ENCODE measurements around the gene SLC38A10.

The SLC38A10 gene

GRCh38 chr17:81325714-81326358 lies 30.7 kb upstream of the SLC38A10 start:
- H2BK5ac ChIP-seq (ENCODE audit: low read depth, low read length, poor library complexity, severe bottlenecking): no peak overlapping the region
- H3K4me2 ChIP-seq (ENCODE audit: low read length, poor library complexity, severe bottlenecking): no peak overlapping the region
- H3K4me3 ChIP-seq (ENCODE audit: insufficient read depth in 1 of 2, low read depth in 1 of 2, low read length in 2 of 2): no peak overlapping the region
- H3K4ac ChIP-seq (ENCODE audit: low read depth in 1 of 2, low read length in 2 of 2): no peak overlapping the region
- no peak overlapping the region for H2BK15ac ChIP-seq (ENCODE audit: low read depth, poor library complexity, severe bottlenecking)
- no peak overlapping the region for H3K18ac ChIP-seq (ENCODE audit: low read depth in 1 of 2, low read length in 2 of 2)
- H3K27me3 ChIP-seq (ENCODE audit: control insufficient read depth in 1 of 2, insufficient read depth in 1 of 2, low read length in 2 of 2): peaks cover 4 to 26% of the 10 kb centered on the region in 2 experiments
- peak overlapping the region in 1 of 2 experiments; percentile 15 for H2BK12ac ChIP-seq (ENCODE audit: low read length in 2 of 2)
- WGBS: 81% methylated on average over 13 of the region's 14 CpGs
- DNase-seq: no peak
- H3K9ac ChIP-seq (ENCODE audit: low read length): no peak overlapping the region
- H3K4me1 ChIP-seq (ENCODE audit: control insufficient read depth, insufficient read depth, low read depth, low read length): peaks cover 31% of the 10 kb centered on the region
- no peaks in the 10 kb centered on the region for H3K36me3 ChIP-seq (ENCODE audit: control insufficient read depth in 1 of 2, insufficient read depth in 2 of 2, low read depth in 1 of 2, low read length in 2 of 2)
- no peak overlapping the region for H4K91ac ChIP-seq (ENCODE audit: low read length)
- no peak overlapping the region for H4K8ac ChIP-seq (ENCODE audit: low read length)
- H2BK120ac ChIP-seq (ENCODE audit: low read depth, low read length): no peak overlapping the region
- H2AK5ac ChIP-seq (ENCODE audit: low read length, severe bottlenecking): no peak overlapping the region
- H3K14ac ChIP-seq (ENCODE audit: low read length in 2 of 2): no peak overlapping the region
- no peaks in the 10 kb centered on the region for H3K79me1 ChIP-seq (replicated peaks; ENCODE audit: low read length, poor library complexity, severe bottlenecking)
- H3K23ac ChIP-seq (ENCODE audit: low read length in 2 of 2): no peak overlapping the region
- H3K9me3 ChIP-seq (ENCODE audit: control insufficient read depth, low read length): no peaks in the 10 kb centered on the region
- no peak overlapping the region for H2AFZ ChIP-seq (ENCODE audit: low read depth, low read length)
- no peak overlapping the region for H3K27ac ChIP-seq (ENCODE audit: low read length, poor library complexity, severe bottlenecking)

- no peak overlapping the region for H3K4me2 ChIP-seq (ENCODE audit: low read length, poor library complexity, severe bottlenecking)
- H2AFZ ChIP-seq (ENCODE audit: low read depth, low read length): no peak overlapping the region
- no peak overlapping the region for H3K4ac ChIP-seq (ENCODE audit: low read depth in 1 of 2, low read length in 2 of 2)
- no peaks in the 10 kb centered on the region for H3K36me3 ChIP-seq (ENCODE audit: control insufficient read depth in 1 of 2, insufficient read depth in 2 of 2, low read depth in 1 of 2, low read length in 2 of 2)
- no peaks in the 10 kb centered on the region for H3K79me1 ChIP-seq (replicated peaks; ENCODE audit: low read length, poor library complexity, severe bottlenecking)
- peaks cover 24% of the 10 kb centered on the region for H3K4me1 ChIP-seq (ENCODE audit: control insufficient read depth, insufficient read depth, low read depth, low read length)
- H4K8ac ChIP-seq (ENCODE audit: low read length): no peak overlapping the region
- WGBS: 85% methylated on average over 22 of the region's 22 CpGs
- H2BK120ac ChIP-seq (ENCODE audit: low read depth, low read length): no peak overlapping the region
- H3K23ac ChIP-seq (ENCODE audit: low read length in 2 of 2): no peak overlapping the region
- no peak overlapping the region for H2BK12ac ChIP-seq (ENCODE audit: low read length in 2 of 2)
- no peak overlapping the region for H2BK15ac ChIP-seq (ENCODE audit: low read depth, poor library complexity, severe bottlenecking)
- peak overlapping the region; percentile 34 for H4K91ac ChIP-seq (ENCODE audit: low read length)
- H3K27ac ChIP-seq (ENCODE audit: low read length, poor library complexity, severe bottlenecking): no peak overlapping the region
- no peak overlapping the region for H3K9ac ChIP-seq (ENCODE audit: low read length)
- H3K14ac ChIP-seq (ENCODE audit: low read length in 2 of 2): no peak overlapping the region
- no peaks in the 10 kb centered on the region for H3K9me3 ChIP-seq (ENCODE audit: control insufficient read depth, low read length)
- no peak overlapping the region for H2BK5ac ChIP-seq (ENCODE audit: low read depth, low read length, poor library complexity, severe bottlenecking)
- H3K27me3 ChIP-seq (ENCODE audit: control insufficient read depth in 1 of 2, insufficient read depth in 1 of 2, low read length in 2 of 2): peaks cover 3 to 26% of the 10 kb centered on the region in 2 experiments
- DNase-seq: no peak
- H2AK5ac ChIP-seq (ENCODE audit: low read length, severe bottlenecking): no peak overlapping the region
- H3K4me3 ChIP-seq (ENCODE audit: insufficient read depth in 1 of 2, low read depth in 1 of 2, low read length in 2 of 2): no peak overlapping the region
- no peak overlapping the region for H3K18ac ChIP-seq (ENCODE audit: low read depth in 1 of 2, low read length in 2 of 2)
Measured at GRCh38 chr17:81324851-81325713, 30.0 kb upstream of the SLC38A10 start.

- Histone ChIP-seq H2BK5ac (ENCODE audit: low read depth, low read length, poor library complexity, severe bottlenecking) (no peak overlapping the region), H2BK15ac (ENCODE audit: low read depth, poor library complexity, severe bottlenecking) (no peak overlapping the region), H3K36me3 (ENCODE audit: control insufficient read depth in 1 of 2, insufficient read depth in 2 of 2, low read depth in 1 of 2, low read length in 2 of 2) (no peaks in the 10 kb centered on the region), H3K23ac (ENCODE audit: low read length in 2 of 2) (no peak overlapping the region), H3K4ac (ENCODE audit: low read depth in 1 of 2, low read length in 2 of 2) (no peak overlapping the region), H3K9ac (ENCODE audit: low read length) (no peak overlapping the region), H3K14ac (ENCODE audit: low read length in 2 of 2) (no peak overlapping the region), H2BK120ac (ENCODE audit: low read depth, low read length) (peak overlapping the region; percentile 52), H3K9me3 (ENCODE audit: control insufficient read depth, low read length) (no peaks in the 10 kb centered on the region), H3K4me2 (ENCODE audit: low read length, poor library complexity, severe bottlenecking) (no peak overlapping the region), H4K91ac (ENCODE audit: low read length) (no peak overlapping the region), H3K4me3 (ENCODE audit: insufficient read depth in 1 of 2, low read depth in 1 of 2, low read length in 2 of 2) (no peak overlapping the region), H3K27ac (ENCODE audit: low read length, poor library complexity, severe bottlenecking) (no peak overlapping the region), H3K79me1 (replicated peaks; ENCODE audit: low read length, poor library complexity, severe bottlenecking) (no peaks in the 10 kb centered on the region), H3K4me1 (ENCODE audit: control insufficient read depth, insufficient read depth, low read depth, low read length) (peaks cover 16% of the 10 kb centered on the region), H2AFZ (ENCODE audit: low read depth, low read length) (no peak overlapping the region), H4K8ac (ENCODE audit: low read length) (no peak overlapping the region), H2BK12ac (ENCODE audit: low read length in 2 of 2) (peak overlapping the region in 1 of 2 experiments; percentile 24), H3K27me3 (ENCODE audit: control insufficient read depth in 1 of 2, insufficient read depth in 1 of 2, low read length in 2 of 2) (peaks cover 3 to 26% of the 10 kb centered on the region in 2 experiments), H2AK5ac (ENCODE audit: low read length, severe bottlenecking) (no peak overlapping the region), H3K18ac (ENCODE audit: low read depth in 1 of 2, low read length in 2 of 2) (no peak overlapping the region)
- DNase-seq: no peak
- 93% methylated on average over 17 of the region's 17 CpGs for WGBS
Measured at GRCh38 chr17:81324177-81324850, 29.2 kb upstream of the SLC38A10 start.

GRCh38 chr17:81323411-81323868 lies 28.3 kb upstream of the SLC38A10 start:
- no peaks in the 10 kb centered on the region for H3K79me1 ChIP-seq (replicated peaks; ENCODE audit: low read length, poor library complexity, severe bottlenecking)
- H3K27ac ChIP-seq (ENCODE audit: low read length, poor library complexity, severe bottlenecking): no peak overlapping the region
- no peak overlapping the region for H4K8ac ChIP-seq (ENCODE audit: low read length)
- no peak overlapping the region for H4K91ac ChIP-seq (ENCODE audit: low read length)
- H3K4me1 ChIP-seq (ENCODE audit: control insufficient read depth, insufficient read depth, low read depth, low read length): peaks cover 7% of the 10 kb centered on the region
- H3K18ac ChIP-seq (ENCODE audit: low read depth in 1 of 2, low read length in 2 of 2): no peak overlapping the region
- no peak overlapping the region for H3K4me3 ChIP-seq (ENCODE audit: insufficient read depth in 1 of 2, low read depth in 1 of 2, low read length in 2 of 2)
- 92% methylated on average over 17 of the region's 20 CpGs for WGBS
- DNase-seq: no peak
- H2BK120ac ChIP-seq (ENCODE audit: low read depth, low read length): no peak overlapping the region
- H3K27me3 ChIP-seq (ENCODE audit: control insufficient read depth in 1 of 2, insufficient read depth in 1 of 2, low read length in 2 of 2): peaks cover 3 to 32% of the 10 kb centered on the region in 2 experiments
- H3K4me2 ChIP-seq (ENCODE audit: low read length, poor library complexity, severe bottlenecking): no peak overlapping the region
- H2BK12ac ChIP-seq (ENCODE audit: low read length in 2 of 2): no peak overlapping the region
- no peaks in the 10 kb centered on the region for H3K9me3 ChIP-seq (ENCODE audit: control insufficient read depth, low read length)
- H2BK5ac ChIP-seq (ENCODE audit: low read depth, low read length, poor library complexity, severe bottlenecking): no peak overlapping the region
- H3K14ac ChIP-seq (ENCODE audit: low read length in 2 of 2): no peak overlapping the region
- H2BK15ac ChIP-seq (ENCODE audit: low read depth, poor library complexity, severe bottlenecking): no peak overlapping the region
- H2AK5ac ChIP-seq (ENCODE audit: low read length, severe bottlenecking): no peak overlapping the region
- H3K9ac ChIP-seq (ENCODE audit: low read length): no peak overlapping the region
- H3K4ac ChIP-seq (ENCODE audit: low read depth in 1 of 2, low read length in 2 of 2): no peak overlapping the region
- no peak overlapping the region for H2AFZ ChIP-seq (ENCODE audit: low read depth, low read length)
- H3K36me3 ChIP-seq (ENCODE audit: control insufficient read depth in 1 of 2, insufficient read depth in 2 of 2, low read depth in 1 of 2, low read length in 2 of 2): no peaks in the 10 kb centered on the region
- H3K23ac ChIP-seq (ENCODE audit: low read length in 2 of 2): no peak overlapping the region
